Measurements from ENCODE around the gene CNTNAP2.

- TF ChIP-seq GATA2 (IDR thresholded peaks at IDR 0.05; ENCODE audit: low read depth, low read length) = no peak
- TF ChIP-seq GATA3 (IDR thresholded peaks at IDR 0.05; ENCODE audit: low read depth, low read length) = no peak
These were observed 1547.9 kb downstream of the CNTNAP2 start for GRCh38 chr7:147664541-147664940.
